Stimulated activated CD4-positive, alpha-beta T cell treated with anti-CD3 and anti-CD28 coated beads, TNF-alpha, amount 100 ng/mL, for 48 hours (primary cell): ENCODE results near the gene CPEB4.

Experiments used
- DNase-seq, 3 donors: peaks; one replicate each; pipeline ENCODE4 v3.0.0-alpha.2; 2020; ENCODE audit warnings: low read depth in 3 of 3

The CPEB4 gene

DNA sequence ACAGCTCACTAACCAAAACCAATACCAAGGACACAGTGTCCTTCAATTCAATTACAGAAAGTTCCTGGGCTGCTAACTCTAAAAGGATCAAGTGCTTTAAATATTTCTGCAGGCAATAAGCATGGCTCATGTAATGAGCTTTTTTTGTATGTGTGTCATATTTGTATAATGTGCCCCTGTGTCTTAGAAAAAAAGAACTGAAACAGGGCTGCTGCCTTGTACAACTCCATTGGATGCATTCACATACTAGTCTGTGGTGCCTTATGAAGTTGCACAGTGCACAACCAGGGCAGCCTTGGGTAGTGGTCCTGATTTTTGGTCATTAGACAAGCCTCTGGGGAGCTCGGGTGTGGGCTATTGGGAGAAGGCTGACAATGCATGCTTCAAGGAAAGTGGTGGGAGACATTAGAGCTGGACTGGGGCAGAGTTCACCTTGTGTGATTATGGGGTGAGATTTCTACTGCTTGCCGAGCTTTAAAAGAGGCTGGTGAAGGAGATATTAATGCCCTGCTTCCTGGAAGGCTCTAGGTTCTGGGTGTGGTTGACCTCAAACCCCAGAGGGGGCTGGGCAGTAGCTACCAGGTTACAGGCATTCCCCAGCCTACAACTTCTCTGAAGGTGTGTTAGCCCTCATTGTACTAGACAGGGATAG lies 3.6 kb upstream of the CPEB4 start:
- DNase-seq = no peak

GRCh38 chr5:173885054-173885443 lies 3.1 kb upstream of the CPEB4 start:
- DNase-seq = no peak

DNA sequence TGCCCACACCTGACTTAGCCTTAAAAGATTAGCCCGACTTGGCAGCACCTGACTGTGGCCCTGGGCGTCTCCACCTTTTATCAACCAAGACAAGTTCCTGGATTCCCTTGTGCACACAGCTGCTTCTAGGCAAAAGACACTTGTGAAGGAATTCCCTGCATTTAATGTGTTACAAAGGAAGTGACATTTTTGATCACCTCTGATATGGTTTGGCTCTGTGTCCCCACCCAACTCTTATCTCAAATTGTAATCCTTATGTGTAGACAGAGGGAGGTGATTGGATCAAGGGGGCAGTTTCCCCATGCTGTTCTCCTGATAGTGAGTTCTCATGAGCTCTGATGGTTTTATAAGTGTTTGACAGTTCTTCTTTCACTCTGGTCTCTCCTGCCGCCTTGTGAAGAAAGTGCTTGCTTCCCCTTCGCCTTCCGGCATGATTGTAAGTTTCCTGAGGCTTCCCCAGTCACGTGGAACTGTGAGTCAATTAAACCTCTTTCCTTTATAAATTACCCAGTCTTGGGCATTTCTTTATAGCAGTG lies 2.6 kb upstream of the CPEB4 start:
- no peak for DNase-seq

- no peak for DNase-seq
These were observed 2.0 kb upstream of the CPEB4 start for GRCh38 chr5:173886150-173886549.

DNA sequence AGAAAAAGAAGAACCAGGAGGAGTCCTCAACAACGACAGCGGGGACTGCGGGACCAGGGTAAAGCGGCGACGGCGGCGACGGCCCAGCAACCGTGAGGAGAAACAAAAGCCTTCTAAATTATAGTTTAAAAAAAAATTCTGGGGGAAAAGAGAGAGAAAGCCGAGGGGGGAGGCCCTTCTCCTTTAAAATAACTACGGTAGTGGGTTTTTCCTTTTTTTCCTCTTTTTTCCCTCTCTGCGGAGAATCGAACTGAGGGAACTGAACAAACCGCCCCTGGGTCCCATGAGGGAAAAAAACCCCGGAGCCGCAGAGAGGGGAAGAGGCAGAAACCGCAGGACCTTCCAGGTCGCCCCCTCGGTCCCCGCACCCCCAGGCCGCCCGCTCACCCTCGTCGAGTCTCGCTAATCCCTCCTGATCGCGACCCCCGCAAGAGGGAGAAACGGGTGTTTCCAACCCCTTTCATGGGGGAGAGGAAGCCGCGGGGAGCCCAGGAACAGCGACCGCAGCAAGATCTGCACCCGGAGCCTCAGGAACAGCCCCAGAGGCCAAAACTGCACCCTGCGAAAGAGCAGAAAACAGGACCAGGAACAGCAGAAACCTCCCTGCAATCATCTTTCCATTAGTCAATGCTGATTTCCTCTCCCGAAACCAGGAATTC lies 453 bp downstream of the CPEB4 start:
- no peak for DNase-seq

DNA sequence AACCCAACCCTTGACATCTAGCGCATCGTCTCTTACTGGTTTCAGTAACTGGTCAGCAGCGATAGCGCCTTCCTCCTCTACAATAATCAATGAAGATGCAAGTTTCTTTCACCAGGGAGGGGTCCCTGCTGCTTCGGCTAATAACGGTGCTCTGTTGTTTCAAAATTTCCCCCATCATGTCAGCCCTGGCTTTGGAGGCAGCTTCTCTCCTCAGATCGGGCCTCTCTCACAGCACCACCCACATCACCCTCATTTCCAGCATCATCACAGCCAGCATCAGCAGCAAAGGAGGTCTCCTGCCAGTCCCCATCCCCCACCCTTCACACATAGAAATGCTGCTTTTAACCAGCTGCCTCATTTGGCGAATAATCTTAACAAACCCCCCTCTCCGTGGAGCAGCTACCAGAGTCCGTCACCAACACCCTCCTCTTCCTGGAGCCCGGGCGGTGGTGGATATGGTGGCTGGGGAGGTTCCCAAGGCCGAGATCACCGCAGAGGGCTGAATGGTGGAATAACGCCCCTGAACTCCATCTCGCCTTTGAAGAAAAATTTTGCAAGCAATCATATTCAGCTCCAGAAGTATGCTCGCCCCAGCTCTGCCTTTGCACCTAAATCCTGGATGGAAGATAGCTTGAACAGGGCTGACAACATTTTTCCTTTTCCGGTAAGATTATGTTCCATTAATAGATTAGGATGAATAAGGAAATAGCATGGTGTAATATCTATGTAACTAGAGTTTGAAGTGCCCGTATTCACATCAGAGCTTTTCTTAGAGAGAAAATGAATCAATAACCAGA lies 2.2 kb downstream of the CPEB4 start:
- DNase-seq = no peak

GRCh38 chr5:173891308-173892116 lies 3.4 kb downstream of the CPEB4 start:
- no peak for DNase-seq

DNA sequence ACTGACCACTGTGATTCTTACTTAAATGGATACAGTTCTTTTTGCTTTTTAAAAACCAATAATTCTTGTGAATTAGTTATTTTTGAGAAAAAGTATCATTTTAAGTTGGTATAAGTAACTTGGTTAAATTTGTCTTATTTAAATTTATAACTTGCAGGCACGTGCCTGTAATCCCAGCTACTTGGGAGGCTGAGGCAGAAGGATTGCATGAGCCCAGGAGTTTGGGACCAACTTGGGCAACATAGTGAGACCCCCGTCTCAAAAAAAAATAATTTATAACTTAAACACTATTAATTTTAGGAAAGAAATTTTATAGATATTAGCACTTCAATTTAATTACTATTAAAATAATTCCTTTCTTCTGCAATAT lies 5.0 kb downstream of the CPEB4 start:
- DNase-seq = no peak

DNA sequence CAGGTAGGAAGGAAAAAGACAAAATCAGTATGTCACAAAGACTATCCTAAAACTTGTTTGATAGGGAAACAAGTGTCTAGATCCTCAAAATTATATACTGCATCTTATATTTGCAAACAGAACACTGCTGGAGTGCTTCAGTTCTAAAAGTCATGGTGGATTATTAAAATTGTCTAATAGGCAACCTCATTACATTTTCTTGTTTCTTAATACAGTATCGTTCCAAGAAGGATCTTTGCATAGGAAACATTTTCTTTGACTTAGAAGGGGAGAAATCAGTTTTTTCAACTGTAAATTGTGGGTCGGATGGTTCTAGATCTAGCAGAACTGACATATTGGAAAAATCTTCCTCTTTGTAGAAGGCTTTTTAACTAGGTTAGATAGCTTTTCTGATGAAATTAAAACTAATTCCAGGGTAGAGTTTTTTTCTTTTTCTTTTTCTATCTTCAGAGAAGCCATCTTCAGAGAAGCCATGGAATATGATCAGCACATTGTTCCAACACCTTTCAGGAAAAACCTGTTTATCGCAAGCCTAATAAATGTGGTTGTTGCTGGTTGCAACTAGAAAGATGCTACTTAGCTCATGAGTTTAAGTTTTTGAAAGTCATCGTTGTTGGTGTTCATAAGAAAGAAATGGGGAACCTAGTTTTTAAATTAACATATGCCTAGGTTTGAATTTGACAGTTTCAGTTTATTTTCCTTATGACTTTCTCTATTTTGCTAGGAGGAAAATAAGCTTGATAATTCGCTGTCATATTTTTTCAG lies 7.4 kb downstream of the CPEB4 start:
- no peak for DNase-seq

GRCh38 chr5:173896631-173897030 lies 8.5 kb downstream of the CPEB4 start:
- DNase-seq = no peak

GRCh38 chr5:173901705-173902104 lies 13.6 kb downstream of the CPEB4 start:
- DNase-seq = no peak

DNA sequence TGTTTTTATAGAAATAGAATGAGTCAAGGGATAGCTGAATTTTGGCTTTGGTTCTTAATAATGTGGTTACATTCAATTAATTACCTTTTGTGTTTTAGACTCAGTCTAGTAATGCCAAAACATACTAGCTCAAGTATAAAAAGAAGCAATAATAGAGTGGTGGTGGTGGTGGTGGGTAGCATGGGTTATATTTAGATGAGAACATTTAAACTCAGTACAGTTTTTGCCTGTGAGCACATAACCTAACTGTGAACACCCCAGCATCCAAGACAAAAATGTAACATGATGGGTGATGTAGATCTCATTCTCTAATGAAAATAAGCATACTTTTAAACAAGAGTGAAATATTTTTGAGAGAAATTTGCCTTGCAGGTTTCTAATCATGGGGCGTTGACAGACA lies 14.2 kb downstream of the CPEB4 start:
- no peak for DNase-seq

GRCh38 chr5:173902743-173903142 lies 14.6 kb downstream of the CPEB4 start:
- DNase-seq = no peak

GRCh38 chr5:173903396-173904140 lies 15.4 kb downstream of the CPEB4 start:
- no peak for DNase-seq

GRCh38 chr5:173904151-173904550 lies 16.0 kb downstream of the CPEB4 start:
- DNase-seq = no peak

DNA sequence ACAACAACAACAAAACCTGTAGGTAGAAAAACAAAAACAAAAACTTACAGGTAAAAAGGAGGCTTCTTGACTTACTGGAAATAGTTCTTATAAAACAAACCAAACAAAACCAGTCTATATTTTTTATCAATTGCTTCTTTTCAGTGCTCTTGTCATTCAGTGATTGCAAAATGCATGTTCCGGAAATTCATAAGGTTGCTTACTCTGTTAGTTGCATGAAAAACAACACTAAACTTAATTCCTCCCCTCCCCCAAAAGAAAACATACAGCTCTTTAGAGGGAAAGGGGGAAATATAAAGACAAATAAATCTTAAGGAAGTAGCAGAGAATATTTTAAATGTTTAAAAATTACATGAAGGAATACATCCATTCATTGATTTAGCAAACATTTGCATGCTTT lies 19.1 kb downstream of the CPEB4 start:
- DNase-seq = no peak

DNA sequence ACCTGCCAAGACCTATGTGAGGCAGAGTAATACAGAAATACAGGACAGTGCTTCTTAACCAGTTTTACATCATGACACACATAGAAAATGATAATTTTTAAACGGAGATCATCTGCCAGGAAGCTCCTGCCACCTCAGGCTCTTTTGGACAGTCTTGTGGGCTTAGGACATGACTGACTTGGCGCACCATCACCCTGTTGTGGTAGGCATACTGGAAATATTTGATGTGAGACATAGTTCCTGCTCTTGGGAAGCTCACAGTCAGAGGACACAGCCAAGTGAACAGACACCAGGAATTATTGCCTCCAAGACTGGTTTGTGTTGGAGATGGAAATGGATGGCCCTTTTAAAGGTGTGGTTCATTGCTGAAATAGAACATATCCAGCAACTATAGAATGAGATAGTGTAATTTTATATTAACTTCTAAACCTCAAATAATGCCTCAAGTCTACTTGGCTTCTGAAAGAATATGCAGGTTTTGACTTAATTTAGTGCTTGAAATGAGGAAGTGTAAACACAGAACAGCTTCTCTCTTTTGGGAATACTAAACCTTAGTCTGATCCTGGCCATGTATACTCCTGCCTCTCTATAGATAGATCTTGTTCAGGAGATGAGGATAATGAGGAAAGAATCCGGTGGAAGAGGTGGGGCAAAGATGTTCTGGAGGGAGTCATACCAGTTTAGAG lies 19.7 kb downstream of the CPEB4 start:
- DNase-seq = no peak

DNA sequence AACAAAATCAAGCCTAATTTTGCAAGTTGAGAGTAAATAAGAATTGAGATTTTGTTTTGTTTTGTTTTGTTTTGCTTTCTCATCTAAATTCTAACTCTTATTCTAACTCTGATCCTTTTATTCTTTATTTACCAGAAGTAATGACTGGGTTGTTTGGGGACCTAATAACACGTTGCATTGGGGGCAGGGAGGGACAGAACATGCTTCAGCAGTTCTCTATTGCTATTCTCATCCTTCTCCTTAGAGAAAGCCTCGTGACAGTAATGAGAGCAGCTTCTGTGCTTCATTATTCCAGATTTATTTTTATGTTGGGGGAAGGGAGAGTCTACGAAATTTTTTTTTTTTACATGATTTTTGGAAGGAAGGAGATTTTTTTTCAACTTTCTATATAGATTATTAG lies 21.1 kb downstream of the CPEB4 start:
- no peak for DNase-seq

DNA sequence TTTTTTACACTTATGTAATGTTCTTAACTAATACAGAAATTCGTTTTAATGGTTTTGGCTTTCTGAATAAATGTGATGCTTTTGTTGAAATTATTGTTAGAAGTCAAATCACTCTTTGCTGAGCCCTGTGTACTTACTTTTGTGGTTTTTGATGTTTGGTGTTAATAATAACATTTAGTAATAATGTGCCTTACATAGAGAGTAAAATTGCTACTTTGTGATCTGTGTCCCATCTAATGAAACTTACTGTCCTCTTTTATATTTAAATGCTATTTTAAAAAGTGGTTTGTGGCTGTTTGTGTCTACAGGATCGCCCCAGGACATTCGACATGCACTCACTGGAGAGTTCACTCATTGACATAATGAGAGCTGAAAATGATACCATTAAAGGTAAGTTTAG lies 22.1 kb downstream of the CPEB4 start:
- no peak for DNase-seq

- DNase-seq = no peak
These were observed 23.5 kb downstream of the CPEB4 start for GRCh38 chr5:173911623-173912022.
